HepG2 (cell line): ENCODE data around the gene GRB2. TPM values are rescaled to one million over a fixed set of nuclear protein-coding genes. Genes with fewer than 3 reads are reported as not detected.

ENCODE experiments used
- ARID2 ChIP-seq: sonication (generic); formaldehyde crosslinking; IDR thresholded peaks from 2 replicates; pipeline ENCODE4 v1.8.1; 2022; ENCODE audit warnings: mild to moderate bottlenecking, missing genetic modification reagents, borderline replicate concordance
- CAMTA2 ChIP-seq: sonication (generic); formaldehyde crosslinking; IDR thresholded peaks from 2 replicates; pipeline ENCODE4 v1.4.0; 2020; ENCODE audit warnings: mild to moderate bottlenecking, missing genetic modification reagents, borderline replicate concordance
- CBX1 ChIP-seq: IDR thresholded peaks from one replicate; pipeline ENCODE4 v1.6.1; 2016; ENCODE audit warnings: antibody characterized with exemption, low read depth
- CCDC6 ChIP-seq: sonication (generic); formaldehyde crosslinking; IDR thresholded peaks from 2 replicates; pipeline ENCODE4 v1.8.1; 2022; ENCODE audit warnings: mild to moderate bottlenecking, missing genetic modification reagents, moderate library complexity
- CREBL2 ChIP-seq: sonication (generic); formaldehyde crosslinking; IDR thresholded peaks from 2 replicates; pipeline ENCODE4 v1.8.1; 2023; ENCODE audit warnings: missing genetic modification reagents, mild to moderate bottlenecking, borderline replicate concordance
- FOSL1 ChIP-seq: sonication (generic); formaldehyde crosslinking; IDR thresholded peaks from 2 replicates; pipeline ENCODE4 v1.9.0; 2021; ENCODE audit warnings: missing genetic modification reagents, borderline replicate concordance
- MNT ChIP-seq: fragments of 450-650 bp; IDR thresholded peaks from 2 replicates; pipeline ENCODE4 v1.6.1; 2016
- NCOR1 ChIP-seq: fragments of 200-600 bp; sonication (generic); IDR thresholded peaks from 2 replicates; pipeline ENCODE4 v1.7.0; 2017; ENCODE audit warnings: antibody characterized with exemption, low read length, borderline replicate concordance
- NFIB ChIP-seq: sonication (generic); formaldehyde crosslinking; IDR thresholded peaks from 2 replicates; pipeline ENCODE4 v1.9.0; 2021; ENCODE audit warnings: missing genetic modification reagents, mild to moderate bottlenecking, borderline replicate concordance
- TCF7 ChIP-seq: sonication (generic); IDR thresholded peaks from 2 replicates; pipeline ENCODE4 v1.6.1; 2016; ENCODE audit warnings: antibody characterized with exemption, low read depth
- TRIM24 ChIP-seq: sonication (generic); formaldehyde crosslinking; IDR thresholded peaks from 2 replicates; pipeline ENCODE4 v1.8.0; 2022; ENCODE audit warnings: mild to moderate bottlenecking, missing genetic modification reagents
- ZBTB3 ChIP-seq: sonication (generic); formaldehyde crosslinking; IDR thresholded peaks from 2 replicates; pipeline ENCODE4 v1.4.0; 2020; ENCODE audit warnings: low read depth, mild to moderate bottlenecking, moderate library complexity, missing genetic modification reagents, borderline replicate concordance
- ZHX1 ChIP-seq: sonication (generic); formaldehyde crosslinking; IDR thresholded peaks from 2 replicates; pipeline ENCODE4 v1.8.1; 2022; ENCODE audit warnings: low read depth, mild to moderate bottlenecking, missing genetic modification reagents
- ZNF20 ChIP-seq: sonication (generic); formaldehyde crosslinking; IDR thresholded peaks from 2 replicates; pipeline ENCODE4 v1.4.0; 2020; ENCODE audit warnings: mild to moderate bottlenecking, moderate library complexity, missing genetic modification reagents
- ZNF232 ChIP-seq: sonication (generic); formaldehyde crosslinking; IDR thresholded peaks from 2 replicates; pipeline ENCODE4 v1.4.0; 2020; ENCODE audit warnings: missing genetic modification reagents, borderline replicate concordance
- ZNF607 ChIP-seq: sonication (generic); formaldehyde crosslinking; IDR thresholded peaks from 2 replicates; pipeline ENCODE4 v1.5.1; 2020; ENCODE audit warnings: missing genetic modification reagents, mild to moderate bottlenecking, borderline replicate concordance
- polyA plus RNA-seq, 8 experiments: library from polyadenylated mRNA; depleted of rRNA in 3 of 8; stranded (reverse) in 7 of 8; unstranded in 1 of 8; fragments of >200 nt; fragmentation: Illumina TruSeq in 4 of 8; extraction: Trizol in 4 of 8; gene quantifications; 2 replicates each; pipeline versions ENCODE4 v1.2.1 to v1.2.3, GENCODE V29; 2011 to 2016; ENCODE audit warnings: low read depth in 4 of 8, missing spikeins in 1 of 8, mixed read lengths in 1 of 8; ENCODE audit not compliant: insufficient read depth in 1 of 8
- total RNA-seq, 5 experiments: library from RNA; depleted of rRNA; stranded (reverse); fragments of >200 nt; fragmentation: Illumina TruSeq; extraction: Trizol; gene quantifications; 2 replicates each; pipeline ENCODE4 v1.2.3, GENCODE V29; 2016; ENCODE audit warnings: low read depth in 1 of 5
- TF ChIP-seq, protein P1 (sequence below): sonication (generic); formaldehyde crosslinking; conservative IDR thresholded peaks from 2 replicates; pipeline ENCODE4 v1.4.0; 2020; ENCODE audit warnings: mild to moderate bottlenecking, missing genetic modification reagents, moderate library complexity
- TF ChIP-seq, protein P2 (sequence below): sonication (generic); formaldehyde crosslinking; IDR thresholded peaks from 2 replicates; pipeline ENCODE4 v1.4.0; 2020; ENCODE audit warnings: missing genetic modification reagents

Gene GRB2
- total and polyA plus RNA-seq, 2 of the 13 experiments (the other 11 are each of a cell fraction or from before 2014, with no cell fraction given): 84.6 to 92.3 TPM

GRCh38 chr17:75270218-75270965 lies 135.1 kb downstream of the GRB2 start (continued):
- TF ChIP-seq, protein P1, sequence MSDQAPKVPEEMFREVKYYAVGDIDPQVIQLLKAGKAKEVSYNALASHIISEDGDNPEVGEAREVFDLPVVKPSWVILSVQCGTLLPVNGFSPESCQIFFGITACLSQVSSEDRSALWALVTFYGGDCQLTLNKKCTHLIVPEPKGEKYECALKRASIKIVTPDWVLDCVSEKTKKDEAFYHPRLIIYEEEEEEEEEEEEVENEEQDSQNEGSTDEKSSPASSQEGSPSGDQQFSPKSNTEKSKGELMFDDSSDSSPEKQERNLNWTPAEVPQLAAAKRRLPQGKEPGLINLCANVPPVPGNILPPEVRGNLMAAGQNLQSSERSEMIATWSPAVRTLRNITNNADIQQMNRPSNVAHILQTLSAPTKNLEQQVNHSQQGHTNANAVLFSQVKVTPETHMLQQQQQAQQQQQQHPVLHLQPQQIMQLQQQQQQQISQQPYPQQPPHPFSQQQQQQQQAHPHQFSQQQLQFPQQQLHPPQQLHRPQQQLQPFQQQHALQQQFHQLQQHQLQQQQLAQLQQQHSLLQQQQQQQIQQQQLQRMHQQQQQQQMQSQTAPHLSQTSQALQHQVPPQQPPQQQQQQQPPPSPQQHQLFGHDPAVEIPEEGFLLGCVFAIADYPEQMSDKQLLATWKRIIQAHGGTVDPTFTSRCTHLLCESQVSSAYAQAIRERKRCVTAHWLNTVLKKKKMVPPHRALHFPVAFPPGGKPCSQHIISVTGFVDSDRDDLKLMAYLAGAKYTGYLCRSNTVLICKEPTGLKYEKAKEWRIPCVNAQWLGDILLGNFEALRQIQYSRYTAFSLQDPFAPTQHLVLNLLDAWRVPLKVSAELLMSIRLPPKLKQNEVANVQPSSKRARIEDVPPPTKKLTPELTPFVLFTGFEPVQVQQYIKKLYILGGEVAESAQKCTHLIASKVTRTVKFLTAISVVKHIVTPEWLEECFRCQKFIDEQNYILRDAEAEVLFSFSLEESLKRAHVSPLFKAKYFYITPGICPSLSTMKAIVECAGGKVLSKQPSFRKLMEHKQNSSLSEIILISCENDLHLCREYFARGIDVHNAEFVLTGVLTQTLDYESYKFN (CRISPR knock-in tag): no peak
- no peak for TF ChIP-seq ZNF232 (CRISPR knock-in tag)
- TF ChIP-seq TCF7: no peak
- no peak for TF ChIP-seq ZHX1 (CRISPR knock-in tag)
- no peak for TF ChIP-seq CAMTA2 (CRISPR knock-in tag)
- no peak for TF ChIP-seq MNT
- 0 out of 2 replicates have a peak, but pooled peaks have one; percentile 60 for TF ChIP-seq CCDC6 (CRISPR knock-in tag)
- TF ChIP-seq CBX1: peak; percentile 56
- no peak for TF ChIP-seq FOSL1 (CRISPR knock-in tag)
- TF ChIP-seq ZNF20: no peak
- no peak for TF ChIP-seq TRIM24 (CRISPR knock-in tag)
- no peak for TF ChIP-seq NFIB (CRISPR knock-in tag)
- TF ChIP-seq NCOR1: no peak
- TF ChIP-seq ZNF607 (CRISPR knock-in tag): no peak; the same call in none of the 2 replicates
- TF ChIP-seq, protein P2, sequence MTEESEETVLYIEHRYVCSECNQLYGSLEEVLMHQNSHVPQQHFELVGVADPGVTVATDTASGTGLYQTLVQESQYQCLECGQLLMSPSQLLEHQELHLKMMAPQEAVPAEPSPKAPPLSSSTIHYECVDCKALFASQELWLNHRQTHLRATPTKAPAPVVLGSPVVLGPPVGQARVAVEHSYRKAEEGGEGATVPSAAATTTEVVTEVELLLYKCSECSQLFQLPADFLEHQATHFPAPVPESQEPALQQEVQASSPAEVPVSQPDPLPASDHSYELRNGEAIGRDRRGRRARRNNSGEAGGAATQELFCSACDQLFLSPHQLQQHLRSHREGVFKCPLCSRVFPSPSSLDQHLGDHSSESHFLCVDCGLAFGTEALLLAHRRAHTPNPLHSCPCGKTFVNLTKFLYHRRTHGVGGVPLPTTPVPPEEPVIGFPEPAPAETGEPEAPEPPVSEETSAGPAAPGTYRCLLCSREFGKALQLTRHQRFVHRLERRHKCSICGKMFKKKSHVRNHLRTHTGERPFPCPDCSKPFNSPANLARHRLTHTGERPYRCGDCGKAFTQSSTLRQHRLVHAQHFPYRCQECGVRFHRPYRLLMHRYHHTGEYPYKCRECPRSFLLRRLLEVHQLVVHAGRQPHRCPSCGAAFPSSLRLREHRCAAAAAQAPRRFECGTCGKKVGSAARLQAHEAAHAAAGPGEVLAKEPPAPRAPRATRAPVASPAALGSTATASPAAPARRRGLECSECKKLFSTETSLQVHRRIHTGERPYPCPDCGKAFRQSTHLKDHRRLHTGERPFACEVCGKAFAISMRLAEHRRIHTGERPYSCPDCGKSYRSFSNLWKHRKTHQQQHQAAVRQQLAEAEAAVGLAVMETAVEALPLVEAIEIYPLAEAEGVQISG (CRISPR knock-in tag): peak; percentile 82
- no peak for TF ChIP-seq ZBTB3 (CRISPR knock-in tag)
- TF ChIP-seq CREBL2 (CRISPR knock-in tag): no peak
- no peak for TF ChIP-seq ARID2 (CRISPR knock-in tag)
